Thoracic aorta (tissue), 2 donors: Measurements from ENCODE around the gene C16orf96. TPM values are rescaled to one million over a fixed set of nuclear protein-coding genes. Genes with fewer than 3 reads are reported as not detected.

Experiments
- ATAC-seq: fragments of 150-250 bp; one replicate; pipeline ENCODE4 v1.8.0; 2017; ENCODE audit warnings: low read depth; ENCODE audit not compliant: insufficient number of reproducible peaks, low FRiP score
- DNase-seq: peaks from one replicate; pipeline ENCODE4 v3.0.0-alpha.2; 2020; ENCODE audit warnings: low spot score
- H3K27ac ChIP-seq, 2 donors: fragments of 200-600 bp; sonication (generic); 1 replicate in 1 of 2; 2 replicates in 1 of 2; pipeline ENCODE4 v1.5.1; 2016; ENCODE audit warnings: mild to moderate bottlenecking in 2 of 2, moderate library complexity in 2 of 2
- H3K27me3 ChIP-seq: fragments of 200-600 bp; sonication (generic); replicated peaks from 2 replicates; pipeline ENCODE4 v1.6.0; 2016; ENCODE audit warnings: mild to moderate bottlenecking; ENCODE audit not compliant: insufficient read depth
- H3K36me3 ChIP-seq: fragments of 200-600 bp; sonication (generic); one replicate; pipeline ENCODE4 v1.5.1; 2016
- H3K4me1 ChIP-seq, 2 donors: fragments of 200-600 bp; sonication (generic); 1 replicate in 1 of 2; 2 replicates in 1 of 2; pipeline versions ENCODE4 v1.5.1 to v1.6.0; 2016; ENCODE audit warnings: low read depth in 2 of 2, mild to moderate bottlenecking in 1 of 2; ENCODE audit not compliant: control insufficient read depth in 1 of 2
- H3K4me3 ChIP-seq: fragments of 200-600 bp; sonication (generic); 2 replicates; pipeline ENCODE4 v1.5.1; 2016; ENCODE audit warnings: mild to moderate bottlenecking
- H3K9me3 ChIP-seq: fragments of 200-600 bp; sonication (generic); 2 replicates; pipeline ENCODE4 v1.5.1; 2016
- CTCF ChIP-seq: fragments of 200-600 bp; sonication (generic); IDR thresholded peaks from one replicate; pipeline ENCODE4 v1.5.1; 2019; ENCODE audit warnings: antibody characterized with exemption
- total RNA-seq, 2 donors: library from RNA; depleted of rRNA; stranded (reverse); fragments of >200 nt; gene quantifications; one replicate each; pipeline versions ENCODE4 v1.1.0 to v1.2.3, GENCODE V29; 2016

Gene C16orf96
- total RNA-seq, 2 donors from 2014 or later, result not detected

DNA sequence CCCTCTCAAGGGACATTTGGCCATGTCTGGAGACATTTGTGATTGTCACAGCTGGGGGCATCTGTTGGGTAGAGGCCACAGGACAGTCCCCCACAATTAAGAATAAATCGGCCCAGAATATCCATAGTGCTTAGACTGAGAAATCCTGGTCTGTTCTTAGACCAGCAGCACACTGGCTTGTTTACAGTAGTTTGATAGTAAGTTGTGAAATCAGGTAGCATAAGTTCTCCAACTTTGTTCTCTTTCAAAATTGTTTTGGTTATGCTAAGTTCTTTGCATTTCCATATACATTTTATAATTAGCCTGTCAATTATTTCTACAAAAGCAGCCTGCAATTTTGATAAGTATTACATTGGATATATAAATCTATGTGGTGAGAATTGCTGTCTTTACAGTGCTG lies 75.3 kb downstream of the C16orf96 start:
- DNase-seq (no peak), ATAC-seq (no peak)
- peaks cover 3 to 7% of the 10 kb centered on the region in 2 donors for H3K4me1 ChIP-seq
- no peak overlapping the region for H3K4me3 ChIP-seq
- H3K27me3 ChIP-seq, result no peaks in the 10 kb centered on the region
- no peaks in the 10 kb centered on the region for H3K9me3 ChIP-seq
- H3K36me3 ChIP-seq, result peaks cover 8% of the 10 kb centered on the region
- H3K27ac ChIP-seq, result no peak overlapping the region
- TF ChIP-seq CTCF, result no peak

DNA sequence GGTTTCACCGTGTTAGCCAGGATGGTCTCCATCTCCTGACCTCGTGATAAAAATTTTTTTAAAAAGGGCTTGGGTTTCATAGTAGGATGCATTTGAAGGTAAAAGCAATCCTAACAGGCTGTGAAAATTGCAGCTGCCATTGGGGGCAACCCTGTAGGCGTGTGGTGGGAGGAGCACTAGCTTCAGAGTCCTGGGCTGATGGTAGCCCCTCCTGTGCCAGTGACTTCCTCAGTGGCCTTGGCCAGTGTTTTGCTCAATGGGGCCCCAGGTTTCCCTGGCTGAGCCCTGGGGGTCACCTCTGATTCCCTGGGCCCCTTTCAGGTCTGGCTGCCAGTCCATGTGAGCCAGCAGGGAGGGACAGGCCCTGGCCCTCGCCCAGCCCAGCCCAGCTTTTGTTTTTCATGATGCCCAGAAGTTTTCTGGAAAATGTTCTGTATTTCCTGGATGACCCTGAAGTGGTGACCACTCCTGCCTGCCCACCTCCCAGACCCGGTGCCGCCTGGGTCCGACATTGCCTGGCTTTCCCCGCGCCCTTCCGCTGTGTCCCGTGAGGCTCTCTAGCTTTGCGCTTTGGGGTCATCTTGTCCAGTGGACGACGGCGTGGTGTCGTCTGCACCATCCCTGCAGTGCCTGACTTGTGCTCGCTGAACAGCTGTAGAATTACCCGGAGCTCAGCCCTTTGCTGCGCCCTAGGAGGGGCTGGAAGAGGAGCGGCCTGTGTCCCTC lies 77.9 kb downstream of the C16orf96 start:
- Histone ChIP-seq H3K36me3 (peaks cover 8% of the 10 kb centered on the region), H3K4me1 (peaks cover 0 to 18% of the 10 kb centered on the region in 2 donors), H3K27me3 (no peaks in the 10 kb centered on the region), H3K4me3 (no peak overlapping the region), H3K9me3 (no peaks in the 10 kb centered on the region), H3K27ac (no peak overlapping the region)
- ATAC-seq, result no peak
- DNase-seq, result no peak
- TF ChIP-seq CTCF, result no peak

GRCh38 chr16:4634768-4635167 lies 78.6 kb downstream of the C16orf96 start:
- no peaks in the 10 kb centered on the region for H3K9me3 ChIP-seq
- no peak for DNase-seq
- no peaks in the 10 kb centered on the region for H3K27me3 ChIP-seq
- H3K36me3 ChIP-seq, result peaks cover 8% of the 10 kb centered on the region
- peaks cover 0 to 18% of the 10 kb centered on the region in 2 donors for H3K4me1 ChIP-seq
- no peak overlapping the region for H3K27ac ChIP-seq
- no peak for ATAC-seq
- no peak for TF ChIP-seq CTCF
- no peak overlapping the region for H3K4me3 ChIP-seq

- ATAC-seq, result no peak
- TF ChIP-seq CTCF, result no peak
- Histone ChIP-seq H3K27me3 (no peaks in the 10 kb centered on the region), H3K27ac (no peak overlapping the region), H3K36me3 (peaks cover 8% of the 10 kb centered on the region), H3K9me3 (no peaks in the 10 kb centered on the region), H3K4me3 (no peak overlapping the region), H3K4me1 (peaks cover 0 to 22% of the 10 kb centered on the region in 2 donors)
- no peak for DNase-seq
Observed at GRCh38 chr16:4636196-4636595, 80.1 kb downstream of the C16orf96 start.

DNA sequence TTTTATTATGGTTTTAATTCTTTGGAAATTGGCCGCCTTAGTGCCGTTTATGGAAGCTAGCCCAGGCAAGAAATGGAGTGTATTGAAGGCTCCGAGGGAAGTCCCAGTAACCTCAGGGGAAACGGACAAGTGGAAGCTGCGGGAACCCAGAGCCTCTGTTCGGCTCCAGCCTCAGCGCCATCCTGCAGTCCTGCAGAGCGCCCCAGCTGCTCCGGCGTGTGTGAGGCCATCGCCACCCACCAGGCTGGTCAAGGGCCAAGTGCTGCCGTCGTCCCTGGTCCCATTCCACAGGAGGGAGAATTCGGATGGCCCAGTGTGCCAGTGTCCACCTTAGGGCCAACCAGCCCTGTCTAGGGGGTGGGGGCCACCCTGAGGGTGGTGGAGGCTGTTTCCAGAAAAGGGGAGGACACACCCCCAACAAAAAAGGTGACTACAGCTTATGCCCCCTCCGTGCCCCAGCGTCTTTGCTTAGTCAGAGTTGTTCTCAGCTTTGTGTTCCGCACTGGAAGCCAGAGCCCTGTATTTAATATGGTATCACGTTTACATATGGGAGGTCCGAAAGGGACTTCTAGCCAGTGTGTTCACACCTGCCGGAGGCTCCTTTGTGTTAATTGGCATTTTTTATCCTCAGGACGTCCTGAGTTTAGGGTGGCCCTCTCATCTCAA lies 81.5 kb downstream of the C16orf96 start:
- H3K4me1 ChIP-seq, result peaks cover 0 to 22% of the 10 kb centered on the region in 2 donors
- H3K4me3 ChIP-seq, result no peak overlapping the region
- H3K27me3 ChIP-seq, result no peaks in the 10 kb centered on the region
- no peaks in the 10 kb centered on the region for H3K9me3 ChIP-seq
- H3K27ac ChIP-seq, result no peak overlapping the region
- TF ChIP-seq CTCF, result no peak
- H3K36me3 ChIP-seq, result peaks cover 8% of the 10 kb centered on the region
- ATAC-seq (no peak), DNase-seq (no peak)
